Measurements from ENCODE around the gene BTBD16.
A peak's percentile ranks its signal among the peaks of the same experiment; 100 is the strongest.

The BTBD16 gene

DNA sequence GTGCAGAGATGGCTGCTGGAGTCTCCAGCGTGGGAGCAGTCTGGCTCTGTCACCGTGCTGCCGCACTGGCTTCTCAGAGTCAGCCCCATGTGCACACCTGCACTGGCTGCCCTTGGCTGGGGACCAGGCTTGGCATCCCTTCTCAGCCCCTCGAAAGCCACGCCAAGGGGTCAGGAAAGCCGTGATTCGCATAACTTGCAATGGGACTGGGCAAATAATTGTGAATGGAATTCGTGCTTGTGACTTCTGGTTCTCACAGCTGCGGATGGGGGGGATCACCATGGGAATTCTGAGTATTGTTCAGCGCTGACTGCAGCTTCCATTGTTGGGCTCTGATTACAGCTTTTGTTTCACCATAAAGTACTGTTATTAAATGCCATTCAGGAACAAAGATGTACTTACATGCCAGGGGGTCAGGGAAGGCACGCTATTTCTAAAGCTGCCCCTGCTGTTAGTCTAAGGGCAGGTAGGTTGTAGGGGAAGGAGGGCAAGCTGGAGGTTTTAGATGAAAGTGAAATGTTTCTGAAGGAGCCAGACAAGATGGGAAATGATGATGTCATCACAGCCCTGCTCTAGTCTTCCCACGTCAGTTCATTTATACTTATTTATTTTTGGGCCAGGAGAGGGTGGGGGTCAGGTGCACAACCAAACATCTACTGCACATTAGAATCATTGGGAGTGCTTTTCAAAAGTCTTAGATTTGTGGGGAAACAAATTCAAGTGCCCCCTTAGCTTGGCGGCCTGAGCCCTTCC is 97.6 kb downstream of the BTBD16 start:
- Histone ChIP-seq H3K4me1 (ENCODE audit: insufficient read depth, insufficient read length) (no peaks in the 10 kb centered on the region), H3K9me3 (ENCODE audit: insufficient read depth, low read length) (no peaks in the 10 kb centered on the region), H3K9ac (ENCODE audit: insufficient read length, low read depth) (no peak overlapping the region), H3K36me3 (ENCODE audit: insufficient read depth, insufficient read length, low read length) (no peaks in the 10 kb centered on the region), H3K27me3 (ENCODE audit: insufficient read depth, insufficient read length) (peaks cover 10% of the 10 kb centered on the region), H3K4me3 (ENCODE audit: insufficient read length, low read depth) (no peak overlapping the region)
- no peak for DNase-seq (ENCODE audit: low read depth, low spot score)
- TF ChIP-seq ZNF274 (IDR thresholded peaks at IDR 0.05; ENCODE audit: low read depth, low read length): no peak
- TF ChIP-seq YY1 (IDR thresholded peaks at IDR 0.05; ENCODE audit: insufficient read depth, insufficient read length): no peak
- no peak for TF ChIP-seq SUZ12 (IDR thresholded peaks at IDR 0.05; ENCODE audit: extremely low read depth, insufficient read depth, insufficient read length)

DNA sequence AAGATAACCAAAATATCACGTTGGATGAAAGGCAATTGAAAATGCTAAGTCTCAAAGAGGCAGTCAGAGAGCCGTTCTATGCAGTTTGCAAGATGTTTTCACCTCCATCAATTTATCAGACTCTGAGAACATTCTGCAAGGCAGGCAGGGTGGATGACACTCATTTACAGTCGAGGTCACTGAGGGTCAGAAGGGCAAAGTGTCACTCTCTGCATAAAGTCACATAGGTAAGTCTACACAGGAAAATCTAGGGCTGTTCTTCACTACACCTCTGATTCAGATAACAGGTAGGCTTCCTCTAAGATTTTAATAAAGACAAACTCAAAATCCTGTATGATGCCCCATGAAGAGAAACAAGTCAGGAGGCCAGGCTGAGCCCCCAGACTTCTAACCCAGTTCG is 102.0 kb downstream of the BTBD16 start:
- Histone ChIP-seq H3K27me3 (ENCODE audit: insufficient read depth, insufficient read length) (peaks cover 15% of the 10 kb centered on the region), H3K4me1 (ENCODE audit: insufficient read depth, insufficient read length) (no peaks in the 10 kb centered on the region), H3K4me3 (ENCODE audit: insufficient read length, low read depth) (no peak overlapping the region), H3K9ac (ENCODE audit: insufficient read length, low read depth) (no peak overlapping the region), H3K36me3 (ENCODE audit: insufficient read depth, insufficient read length, low read length) (no peaks in the 10 kb centered on the region), H3K9me3 (ENCODE audit: insufficient read depth, low read length) (no peaks in the 10 kb centered on the region)
- TF ChIP-seq ZNF274 (IDR thresholded peaks at IDR 0.05; ENCODE audit: low read depth, low read length) (no peak), YY1 (IDR thresholded peaks at IDR 0.05; ENCODE audit: insufficient read depth, insufficient read length) (no peak), SUZ12 (IDR thresholded peaks at IDR 0.05; ENCODE audit: extremely low read depth, insufficient read depth, insufficient read length) (no peak)
- DNase-seq (ENCODE audit: low read depth, low spot score): no peak

DNA sequence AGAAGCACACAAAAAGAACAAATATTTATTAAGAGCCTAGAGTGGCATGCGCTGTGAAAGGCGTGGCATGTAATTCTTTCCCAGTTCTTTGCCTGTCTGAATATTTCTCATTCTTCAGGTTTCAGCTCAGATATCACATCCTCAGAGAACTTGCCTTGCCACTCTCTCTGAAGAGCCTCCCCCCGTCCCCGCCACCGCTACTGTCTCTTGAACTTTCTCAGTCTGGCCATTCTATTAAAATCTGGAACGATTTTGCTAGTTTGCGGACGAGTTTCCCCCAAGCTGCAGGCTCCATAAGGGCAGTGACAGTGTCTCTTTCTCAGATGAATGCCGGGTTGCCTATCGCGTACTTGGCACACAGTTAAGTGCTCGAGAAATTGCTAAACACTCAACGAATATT is 102.6 kb downstream of the BTBD16 start:
- Histone ChIP-seq H3K9ac (ENCODE audit: insufficient read length, low read depth) (peak overlapping the region; percentile 50), H3K4me3 (ENCODE audit: insufficient read length, low read depth) (peak overlapping the region; percentile 45), H3K4me1 (ENCODE audit: insufficient read depth, insufficient read length) (no peaks in the 10 kb centered on the region), H3K27me3 (ENCODE audit: insufficient read depth, insufficient read length) (peaks cover 15% of the 10 kb centered on the region), H3K36me3 (ENCODE audit: insufficient read depth, insufficient read length, low read length) (no peaks in the 10 kb centered on the region), H3K9me3 (ENCODE audit: insufficient read depth, low read length) (no peaks in the 10 kb centered on the region)
- TF ChIP-seq YY1 (IDR thresholded peaks at IDR 0.05; ENCODE audit: insufficient read depth, insufficient read length) (no peak), SUZ12 (IDR thresholded peaks at IDR 0.05; ENCODE audit: extremely low read depth, insufficient read depth, insufficient read length) (no peak)
- no peak for DNase-seq (ENCODE audit: low read depth, low spot score)

DNA sequence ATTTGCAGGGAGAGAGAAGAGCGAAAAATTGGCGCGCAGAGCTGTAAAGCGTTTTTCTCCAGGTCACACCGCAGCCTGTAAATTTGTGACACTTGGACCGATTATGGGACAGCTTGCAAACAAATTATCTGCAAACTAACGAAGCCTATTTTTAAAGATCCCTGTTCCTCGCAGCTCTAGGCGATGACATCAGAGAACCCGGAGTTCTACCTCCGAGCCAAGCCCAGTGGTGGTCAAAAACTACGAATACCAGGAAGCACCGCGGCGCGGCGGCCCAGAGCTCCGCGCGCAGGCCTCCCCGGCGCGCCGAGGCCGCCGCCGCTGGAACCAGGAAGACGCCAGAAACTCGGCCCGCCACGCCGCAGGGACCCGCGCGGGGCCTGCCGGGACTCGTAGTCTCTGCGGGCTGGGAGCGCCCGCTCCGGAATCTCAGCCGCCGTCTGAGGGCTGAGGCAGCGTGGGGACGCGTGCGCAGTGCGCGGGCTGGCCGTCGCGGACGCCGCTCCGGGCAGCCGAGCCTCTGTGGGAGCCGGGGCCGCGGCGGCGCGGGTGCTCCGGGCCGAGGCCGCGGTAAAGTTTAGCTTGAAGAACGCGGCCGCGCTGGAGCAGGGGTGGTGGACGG is 103.3 kb downstream of the BTBD16 start, which contains the start of gene PLEKHA1:
Gene PLEKHA1 (plus strand): TSS at position 472 of the 622 bp plus-strand sequence. CDS start 18,493 bp downstream, outside the sequence.
- DNase-seq (ENCODE audit: low read depth, low spot score): peak; percentile 81
- Histone ChIP-seq H3K36me3 (ENCODE audit: insufficient read depth, insufficient read length, low read length) (peaks cover 4% of the 10 kb centered on the region), H3K9ac (ENCODE audit: insufficient read length, low read depth) (peak within 1 kb of the TSS; percentile 68), H3K9me3 (ENCODE audit: insufficient read depth, low read length) (no peaks in the 10 kb centered on the region), H3K4me1 (ENCODE audit: insufficient read depth, insufficient read length) (no peaks in the 10 kb centered on the region), H3K27me3 (ENCODE audit: insufficient read depth, insufficient read length) (peaks cover 15% of the 10 kb centered on the region), H3K4me3 (ENCODE audit: insufficient read length, low read depth) (peak within 1 kb of the TSS; percentile 75)
- no peak for TF ChIP-seq ZNF274 (IDR thresholded peaks at IDR 0.05; ENCODE audit: low read depth, low read length)
- TF ChIP-seq SUZ12 (IDR thresholded peaks at IDR 0.05; ENCODE audit: extremely low read depth, insufficient read depth, insufficient read length): no peak
- no peak for TF ChIP-seq YY1 (IDR thresholded peaks at IDR 0.05; ENCODE audit: insufficient read depth, insufficient read length)

DNA sequence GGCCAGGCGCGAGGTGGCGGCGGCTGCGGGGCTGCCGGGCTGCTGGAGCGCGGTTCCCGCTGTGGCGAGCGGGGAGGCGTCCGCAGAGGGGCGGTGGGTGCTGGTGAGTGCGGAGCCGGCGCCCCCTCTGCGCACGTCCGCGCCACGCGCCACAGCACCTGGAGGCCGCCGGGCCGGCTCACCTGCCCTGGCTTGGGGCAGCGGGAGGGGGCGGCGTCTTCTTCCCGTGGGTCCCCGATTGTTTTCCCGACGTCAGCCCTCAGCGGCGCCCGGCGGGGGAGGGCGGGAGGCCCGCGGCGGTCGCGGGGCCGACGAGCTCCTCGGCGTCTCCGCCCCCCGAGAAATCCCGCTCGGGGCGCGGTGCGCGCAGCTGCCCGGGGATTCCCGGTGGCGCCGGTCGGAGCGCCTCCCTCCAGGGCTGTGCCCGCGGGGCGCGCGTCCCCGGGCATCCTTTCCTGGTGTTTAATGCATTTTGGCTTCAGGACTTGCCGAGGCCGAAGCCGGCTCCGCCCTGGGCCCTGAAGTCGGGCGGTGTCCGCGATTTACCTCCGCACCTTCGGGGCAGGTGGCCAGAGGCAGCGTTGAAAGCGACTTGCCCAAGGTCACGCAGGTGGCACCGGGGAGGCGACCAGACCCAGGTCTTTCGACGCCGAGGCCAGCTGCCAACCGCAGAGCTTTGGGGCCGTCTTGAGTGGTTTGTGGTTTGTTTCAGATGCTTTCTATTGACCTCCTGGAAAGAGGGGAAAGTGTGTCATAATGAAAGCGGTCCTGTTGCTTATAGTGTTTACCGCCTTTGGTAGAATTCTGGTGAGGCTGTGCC is 104.0 kb downstream of the BTBD16 start:
- Histone ChIP-seq H3K9ac (ENCODE audit: insufficient read length, low read depth) (peak overlapping the region; percentile 68), H3K4me3 (ENCODE audit: insufficient read length, low read depth) (peak overlapping the region; percentile 75), H3K27me3 (ENCODE audit: insufficient read depth, insufficient read length) (peaks cover 15% of the 10 kb centered on the region), H3K4me1 (ENCODE audit: insufficient read depth, insufficient read length) (no peaks in the 10 kb centered on the region), H3K36me3 (ENCODE audit: insufficient read depth, insufficient read length, low read length) (peaks cover 7% of the 10 kb centered on the region), H3K9me3 (ENCODE audit: insufficient read depth, low read length) (no peaks in the 10 kb centered on the region)
- DNase-seq (ENCODE audit: low read depth, low spot score): no peak
- TF ChIP-seq YY1 (IDR thresholded peaks at IDR 0.05; ENCODE audit: insufficient read depth, insufficient read length) (no peak), SUZ12 (IDR thresholded peaks at IDR 0.05; ENCODE audit: extremely low read depth, insufficient read depth, insufficient read length) (no peak), ZNF274 (IDR thresholded peaks at IDR 0.05; ENCODE audit: low read depth, low read length) (no peak)

DNA sequence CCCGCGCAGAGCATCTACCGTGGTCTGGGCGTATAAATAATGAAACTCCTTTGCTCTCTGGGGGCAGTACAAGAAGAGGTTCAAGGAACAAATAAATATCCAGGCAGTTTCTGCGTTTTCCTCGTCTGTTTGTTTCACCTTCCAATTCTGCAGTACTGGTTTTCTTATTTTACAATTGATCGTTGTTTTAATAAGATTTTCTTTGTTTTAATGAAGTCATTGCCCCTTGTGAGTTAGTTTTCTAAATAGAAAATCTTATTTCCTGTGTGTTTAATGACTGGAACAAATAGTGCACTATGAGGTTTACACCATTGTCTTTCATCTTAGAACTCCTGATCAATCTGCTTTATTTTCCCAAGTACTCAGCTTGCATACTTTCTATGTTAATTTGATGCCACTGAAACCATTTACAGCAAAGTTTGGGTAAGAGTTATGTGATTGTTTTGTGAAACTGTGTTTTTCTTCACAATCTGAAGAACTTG is 104.6 kb downstream of the BTBD16 start:
- Histone ChIP-seq H3K9ac (ENCODE audit: insufficient read length, low read depth) (peak overlapping the region; percentile 68), H3K27me3 (ENCODE audit: insufficient read depth, insufficient read length) (peaks cover 15% of the 10 kb centered on the region), H3K36me3 (ENCODE audit: insufficient read depth, insufficient read length, low read length) (peaks cover 7% of the 10 kb centered on the region), H3K4me3 (ENCODE audit: insufficient read length, low read depth) (peak overlapping the region; percentile 75), H3K4me1 (ENCODE audit: insufficient read depth, insufficient read length) (no peaks in the 10 kb centered on the region), H3K9me3 (ENCODE audit: insufficient read depth, low read length) (no peaks in the 10 kb centered on the region)
- DNase-seq (ENCODE audit: low read depth, low spot score): no peak
- TF ChIP-seq ZNF274 (IDR thresholded peaks at IDR 0.05; ENCODE audit: low read depth, low read length) (no peak), YY1 (IDR thresholded peaks at IDR 0.05; ENCODE audit: insufficient read depth, insufficient read length) (no peak), SUZ12 (IDR thresholded peaks at IDR 0.05; ENCODE audit: extremely low read depth, insufficient read depth, insufficient read length) (no peak)
